Measurements from ENCODE around the gene GPATCH3.
"Not testable (repeated sequence)": the region's sequence is repeated elsewhere in the genome, so short reads cannot be mapped to it uniquely, and the experiment has no call there.

The GPATCH3 gene

DNA sequence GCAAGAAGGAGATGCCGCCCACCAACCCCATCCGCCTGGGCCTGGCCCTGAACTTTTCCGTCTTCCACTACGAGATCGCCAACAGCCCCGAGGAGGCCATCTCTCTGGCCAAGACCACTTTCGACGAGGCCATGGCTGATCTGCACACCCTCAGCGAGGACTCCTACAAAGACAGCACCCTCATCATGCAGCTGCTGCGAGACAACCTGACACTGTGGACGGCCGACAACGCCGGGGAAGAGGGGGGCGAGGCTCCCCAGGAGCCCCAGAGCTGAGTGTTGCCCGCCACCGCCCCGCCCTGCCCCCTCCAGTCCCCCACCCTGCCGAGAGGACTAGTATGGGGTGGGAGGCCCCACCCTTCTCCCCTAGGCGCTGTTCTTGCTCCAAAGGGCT lies 36.6 kb downstream of the GPATCH3 start:
- no peak for DNase-seq

GRCh38 chr1:26862781-26863684 lies 37.2 kb downstream of the GPATCH3 start, which contains the start of gene SFN:
SFN (plus strand) TSS chr1:26863149; CDS start chr1:26863213, 64 bp downstream.
- peak; percentile 81 for DNase-seq

GRCh38 chr1:26861889-26862378 lies 38.3 kb downstream of the GPATCH3 start:
- no peak for DNase-seq

DNA sequence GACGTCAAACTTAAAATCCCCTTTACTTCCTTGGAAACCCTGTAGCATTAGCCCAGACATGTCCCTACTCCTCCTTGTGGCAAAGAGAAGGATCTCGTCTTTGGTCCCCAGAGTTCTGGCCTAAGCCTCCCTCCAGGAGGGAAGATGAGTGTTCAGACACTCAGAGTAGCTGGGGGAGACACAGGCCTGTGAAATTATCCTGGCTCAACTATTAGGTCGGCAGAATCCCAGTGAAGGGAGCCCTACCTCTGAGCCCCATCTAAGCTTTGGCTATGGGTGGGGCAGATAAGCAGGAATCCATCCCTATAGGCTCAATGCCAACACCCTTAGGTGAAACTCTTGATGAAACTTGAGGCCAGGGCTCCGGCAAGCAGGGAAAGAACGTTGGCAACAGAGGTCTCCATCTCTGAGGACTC lies 39.0 kb downstream of the GPATCH3 start:
- DNase-seq = no peak

GRCh38 chr1:26858891-26859640 lies 41.2 kb downstream of the GPATCH3 start:
- no peak for DNase-seq

DNA sequence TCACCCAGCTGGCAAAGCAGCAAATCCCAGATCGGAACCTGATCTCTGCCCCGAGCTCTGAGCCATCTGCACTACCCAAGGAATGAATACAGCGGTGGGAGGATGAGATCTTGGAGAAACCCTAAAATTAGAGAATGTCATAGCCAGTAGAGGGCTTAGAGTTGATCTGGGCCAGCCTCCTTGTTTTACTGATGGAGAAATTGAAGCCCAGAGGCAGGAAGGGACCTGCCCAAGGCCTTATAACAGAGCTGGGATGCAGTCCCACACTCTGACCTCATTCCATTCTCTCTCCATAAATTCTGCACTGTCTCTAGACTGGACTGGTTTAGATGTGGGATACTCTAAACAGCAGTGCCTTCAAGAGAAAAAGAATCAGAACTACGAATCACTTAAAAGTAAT lies 42.1 kb downstream of the GPATCH3 start:
- DNase-seq = no peak

DNA sequence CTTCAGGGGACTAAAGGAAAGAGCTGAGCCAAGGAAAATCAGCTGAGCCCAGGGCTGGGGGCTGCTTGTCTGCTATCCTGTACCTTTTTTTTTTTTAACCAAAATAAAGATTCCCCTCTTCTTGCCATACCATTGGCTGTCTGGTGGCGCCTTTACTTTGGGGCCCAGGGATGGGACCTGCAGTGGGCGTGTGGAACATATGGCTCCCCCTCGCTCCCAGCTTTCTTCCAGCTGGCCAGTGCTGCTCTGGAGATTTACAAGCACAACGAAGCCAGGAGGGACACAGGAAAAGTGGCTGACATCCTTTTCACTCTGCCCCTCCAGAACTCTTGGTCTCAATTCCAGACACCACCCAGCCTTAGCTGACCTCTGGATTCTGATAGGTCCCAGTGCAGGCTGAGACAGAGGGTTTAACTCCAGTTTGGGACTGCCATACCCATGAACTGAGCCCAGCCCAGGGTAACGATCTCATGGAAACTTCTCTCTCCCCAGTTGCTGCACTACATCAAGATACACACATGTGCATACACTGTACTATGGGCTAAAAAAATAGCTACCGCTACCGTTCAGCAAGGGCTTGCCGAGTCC lies 42.7 kb downstream of the GPATCH3 start:
- no peak for DNase-seq

- no peak for DNase-seq
Measured at GRCh38 chr1:26856604-26857469, 43.4 kb downstream of the GPATCH3 start.

DNA sequence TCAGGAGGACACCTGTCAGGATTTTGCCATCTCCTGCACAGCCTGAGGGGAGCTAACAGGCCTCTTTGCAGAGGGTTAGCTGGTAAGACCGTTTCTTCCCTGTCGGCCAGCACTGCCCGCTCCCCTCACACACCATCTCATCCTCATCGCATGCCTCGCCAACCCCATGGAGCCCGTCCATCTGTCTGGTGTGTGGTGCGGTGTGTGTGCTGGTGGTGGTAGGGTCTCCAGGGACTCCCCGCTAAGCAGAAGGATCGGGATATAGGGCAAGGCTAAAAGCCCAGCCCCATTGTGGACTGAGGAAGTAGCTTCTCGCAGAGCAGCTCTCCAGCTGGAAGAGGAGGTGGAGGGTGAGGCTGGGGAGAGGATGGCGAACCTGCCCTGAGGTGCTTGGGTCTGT lies 44.1 kb downstream of the GPATCH3 start:
- DNase-seq = no peak

DNA sequence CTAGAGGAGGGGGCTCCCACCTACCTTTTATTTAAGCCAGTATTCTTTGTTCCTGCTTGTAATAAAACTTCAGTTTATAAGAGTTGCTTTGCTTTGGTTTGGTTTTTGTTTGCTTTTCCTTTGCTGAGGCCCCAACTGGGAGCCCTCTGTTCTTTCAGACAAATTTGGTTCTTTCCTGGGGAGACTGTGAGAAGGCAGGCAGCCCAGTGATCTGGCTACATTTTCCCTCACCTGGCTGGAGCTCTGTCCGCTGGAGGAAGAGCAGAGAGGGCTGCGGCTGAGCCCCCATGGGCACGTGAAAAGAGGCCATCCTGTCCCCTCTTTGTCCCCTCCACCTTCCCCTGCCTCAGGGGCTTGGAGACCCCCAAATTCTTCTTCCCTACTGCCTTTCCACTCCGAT lies 44.6 kb downstream of the GPATCH3 start:
- no peak for DNase-seq

DNA sequence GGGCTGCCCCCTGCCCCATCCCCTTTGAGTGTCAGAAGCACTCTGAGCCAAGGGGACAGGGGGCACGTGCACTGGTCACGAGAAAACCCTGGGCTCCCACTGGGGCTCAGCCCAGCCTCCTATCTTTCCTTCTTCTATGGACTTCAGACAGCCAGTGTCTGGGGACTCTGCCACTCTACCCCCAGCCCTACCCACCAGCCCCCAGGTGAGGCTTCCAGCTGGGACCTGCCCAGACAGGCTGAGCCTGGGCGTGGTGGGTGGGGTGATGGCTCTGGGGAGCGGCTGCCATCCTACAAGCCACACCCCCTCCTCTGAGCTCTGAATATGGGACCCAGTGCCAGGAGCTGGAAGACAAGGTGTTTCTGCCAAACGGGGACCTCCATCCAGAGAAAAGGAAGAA lies 45.4 kb downstream of the GPATCH3 start:
- no peak for DNase-seq

DNA sequence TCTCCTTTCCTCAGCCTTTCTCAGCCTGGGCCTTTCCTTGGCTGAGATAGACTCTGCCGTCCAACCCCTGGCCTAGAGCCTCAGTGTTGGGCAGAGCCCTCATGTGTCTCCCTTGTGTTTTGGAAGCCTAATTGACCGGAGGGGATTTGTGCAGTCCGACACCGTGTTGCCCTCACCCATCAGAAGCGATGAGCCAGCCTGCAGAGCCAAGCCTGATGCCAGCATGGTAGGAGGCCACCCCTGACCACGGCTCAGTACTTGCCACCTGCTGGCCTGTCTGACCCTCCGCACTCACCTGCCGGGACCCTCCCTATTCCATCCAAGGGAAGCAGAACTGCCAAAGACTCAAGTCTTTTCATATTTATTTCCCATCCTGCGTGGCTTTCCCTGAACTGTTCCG lies 46.7 kb downstream of the GPATCH3 start:
- DNase-seq = no peak

GRCh38 chr1:26853156-26853555 lies 47.1 kb downstream of the GPATCH3 start:
- peak; percentile 82 for DNase-seq

DNA sequence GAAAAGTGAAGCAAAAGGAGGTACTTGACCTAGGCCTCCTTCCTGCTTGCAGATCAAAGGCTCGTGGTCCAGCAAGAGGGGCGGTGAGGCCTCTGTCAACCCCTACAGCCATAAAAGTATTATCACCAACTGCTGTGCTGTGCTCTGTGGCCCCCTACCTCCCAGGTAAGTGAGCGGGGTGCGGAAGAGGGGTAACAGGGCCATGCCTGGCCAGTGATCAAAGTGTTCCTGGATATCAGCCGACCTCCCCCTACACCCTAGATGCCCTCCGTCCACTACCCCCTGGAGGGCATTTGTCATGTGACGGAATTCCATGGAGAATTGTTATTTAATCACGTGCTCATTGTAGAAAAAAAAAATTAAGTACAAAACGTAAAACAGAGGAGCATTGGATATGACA lies 47.6 kb downstream of the GPATCH3 start:
- DNase-seq = no peak

DNA sequence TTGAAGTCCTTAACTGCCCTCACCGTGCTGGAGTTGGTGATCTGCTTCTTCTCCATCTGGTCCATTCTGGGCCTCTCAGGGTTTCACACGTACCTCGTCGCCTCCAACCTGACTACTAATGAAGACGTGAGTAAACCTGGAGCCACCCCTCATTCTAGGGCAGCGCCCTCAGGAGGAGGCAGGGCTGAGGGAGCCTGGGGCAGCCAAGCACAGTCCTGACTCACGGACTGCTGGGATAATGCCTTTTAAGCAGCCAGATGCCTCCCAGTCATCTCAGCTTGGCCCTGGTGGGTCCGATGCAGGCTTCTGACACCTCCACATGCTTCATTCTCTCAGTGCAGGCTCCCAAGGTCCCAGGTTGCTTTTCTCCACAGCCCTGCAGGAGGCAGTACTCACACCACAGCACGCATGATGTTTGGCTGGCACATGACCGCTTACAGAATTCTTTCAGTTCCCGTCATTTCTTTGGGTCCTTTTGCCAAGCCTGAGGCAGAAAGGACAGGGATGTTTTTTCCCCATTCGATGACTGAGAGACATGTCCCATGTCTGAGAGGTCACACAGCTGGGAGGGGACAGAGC lies 49.1 kb downstream of the GPATCH3 start:
- DNase-seq = no peak

DNA sequence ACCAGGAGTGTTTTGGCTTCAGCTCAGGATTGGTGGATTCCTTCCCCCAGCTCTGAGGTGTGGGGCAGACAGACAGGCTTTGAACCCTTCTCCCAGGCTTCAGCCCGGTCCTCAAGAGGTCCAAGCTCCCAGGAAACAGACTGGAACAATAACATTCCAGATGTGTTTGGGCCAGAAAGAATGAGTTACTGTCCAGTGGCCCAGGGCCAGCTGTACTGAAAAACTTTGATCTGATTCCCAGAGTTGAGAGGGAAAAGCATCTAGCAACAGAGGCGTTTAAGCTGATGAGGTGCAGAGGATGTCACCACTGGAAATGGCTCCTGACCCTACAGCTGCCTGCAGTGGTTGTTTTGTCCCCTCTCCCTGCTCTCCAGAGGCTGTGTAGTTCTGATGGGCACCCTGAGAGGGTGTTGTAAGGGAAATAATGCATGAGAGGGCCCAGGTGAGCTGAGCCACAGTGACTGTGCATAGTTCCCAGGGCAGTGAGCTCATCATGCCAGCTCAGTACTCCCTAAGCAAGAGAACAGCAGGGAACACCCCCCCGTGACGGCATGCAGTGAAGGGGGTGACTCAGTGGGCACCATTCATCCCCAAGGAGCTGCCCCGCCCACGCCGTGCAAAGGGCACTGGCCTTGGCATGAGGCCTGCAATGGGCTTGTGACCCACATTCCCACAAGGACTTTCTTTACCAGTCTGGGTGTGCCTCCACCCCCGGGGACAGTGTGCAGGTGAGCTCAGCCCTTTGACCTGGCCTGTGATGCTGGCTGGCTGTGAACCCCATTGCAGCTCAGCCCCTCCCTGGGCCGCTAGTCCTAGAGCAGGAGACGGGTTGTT lies 51.1 kb downstream of the GPATCH3 start:
- no peak for DNase-seq

GRCh38 chr1:26848499-26848898 lies 51.8 kb downstream of the GPATCH3 start:
- DNase-seq = no peak

GRCh38 chr1:26847826-26848225 lies 52.4 kb downstream of the GPATCH3 start:
- not testable (repeated sequence) for DNase-seq

DNA sequence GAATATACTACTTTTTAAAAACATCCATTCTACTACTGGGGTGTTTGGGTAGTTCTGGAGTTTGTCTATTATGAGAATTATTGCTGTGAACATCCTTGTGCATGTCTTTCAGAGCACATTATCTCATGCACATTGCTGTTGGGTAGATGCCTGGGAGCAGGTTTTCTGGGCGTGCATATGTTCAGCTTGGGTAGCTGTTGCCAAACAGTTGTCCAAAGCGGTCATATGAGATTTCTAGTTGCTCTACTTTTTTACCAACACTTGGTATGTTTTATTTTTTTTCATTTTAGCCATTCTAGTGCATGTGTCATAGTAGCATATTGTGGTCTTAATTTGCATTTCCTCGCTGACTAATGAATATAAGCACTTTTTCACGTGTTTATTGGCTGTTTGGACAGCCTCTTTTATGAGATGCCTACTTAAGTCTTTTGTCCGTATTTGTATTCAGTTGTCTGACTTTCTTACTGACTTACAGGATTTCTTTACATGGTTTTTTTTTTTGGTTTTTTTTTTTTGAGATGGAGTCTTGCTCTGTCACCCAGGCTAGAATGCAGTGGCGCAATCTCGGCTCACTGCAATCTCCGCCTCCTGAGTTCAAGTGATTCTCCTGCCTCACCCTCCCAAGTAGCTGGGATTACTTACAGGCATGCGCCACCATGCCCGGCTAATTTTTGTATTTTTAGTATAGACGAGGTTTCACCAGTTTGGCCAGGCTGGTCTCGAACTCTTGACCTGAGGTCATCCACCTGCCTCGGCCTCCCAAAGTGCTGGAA lies 55.7 kb downstream of the GPATCH3 start:
- DNase-seq = no peak
